ENCODE data around the gene RGSL1. TPM values are rescaled to one million over a fixed set of nuclear protein-coding genes. Genes with fewer than 3 reads are reported as not detected.

RGSL1 gene
- total and polyA plus RNA-seq, 2 of the 8 experiments (the other 6 are each of a cell fraction or from before 2014, with no cell fraction given) = not detected

DNA sequence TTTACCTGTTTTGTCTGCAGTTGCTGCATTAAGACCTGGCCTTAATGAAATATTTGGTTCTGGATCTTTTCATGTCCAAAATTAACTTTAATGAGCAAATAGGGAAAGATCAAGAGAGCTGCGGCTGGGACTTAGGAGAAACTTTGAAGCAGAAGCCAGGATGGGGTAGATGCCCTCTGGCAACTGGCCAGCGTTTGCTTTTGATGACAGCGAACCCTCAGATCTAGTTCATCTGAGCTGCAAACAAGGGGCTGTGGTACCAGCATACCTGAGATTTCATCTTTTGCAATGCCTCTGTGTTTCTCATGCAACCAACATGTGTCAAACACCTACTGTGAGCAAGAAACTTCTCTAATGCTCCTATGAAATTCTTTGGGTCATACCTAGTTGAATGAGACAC is 36.5 kb upstream of the RGSL1 start (continued):
- no peak for TF ChIP-seq TBP (IDR thresholded peaks at IDR 0.05; ENCODE audit: low read depth, low read length)
- no peak for TF ChIP-seq TAF1 (IDR thresholded peaks at IDR 0.05; ENCODE audit: low read depth, low read length)
- TF ChIP-seq SUZ12 (IDR thresholded peaks at IDR 0.05; ENCODE audit: low read length) = no peak

All from H1 (cell line).